ENCODE measurements around the gene ASIC4. TPM values are rescaled to one million over a fixed set of nuclear protein-coding genes. Genes with fewer than 3 reads are reported as not detected.

ASIC4 gene
- total RNA-seq, 4 donors from 2014 or later = not detected

GRCh38 chr2:219575566-219576504 lies 61.6 kb downstream of the ASIC4 start:
- no peaks in the 10 kb centered on the region for H3K36me3 ChIP-seq
- no peak for DNase-seq
- WGBS, 2 donors (ENCODE audit: low coverage in 1 of 2) = 85 to 86% methylated on average over 2 to 6 of the region's 6 CpGs
- no peaks in the 10 kb centered on the region for H3K9me3 ChIP-seq
- intact Hi-C loops (cut with DNase I; ENCODE audit: low total_unique reads) (no loop called here), in situ Hi-C loops (cut with MboI; ENCODE audit: low pct_ligation_motif_present in 1 of 4, low pct_unique_long_range_greater_than_20kb in 1 of 4, low sequenced_read_pairs in 3 of 4) (no loop called here)
- peaks cover 30% of the 10 kb centered on the region for H3K27me3 ChIP-seq
- peaks cover 0 to 6% (median 4%) of the 10 kb centered on the region in 4 donors for H3K4me1 ChIP-seq
- H3K4me3 ChIP-seq = no peak overlapping the region
- TF ChIP-seq CTCF (IDR thresholded peaks at IDR 0.05) = no peak
- TF ChIP-seq EP300 (IDR thresholded peaks at IDR 0.05; ENCODE audit: low read depth) = no peak
- TF ChIP-seq POLR2AphosphoS5 (IDR thresholded peaks at IDR 0.05) = no peak
- TF ChIP-seq POLR2A (IDR thresholded peaks at IDR 0.05) = no peak
- H3K27ac ChIP-seq = no peak overlapping the region

GRCh38 chr2:219576505-219577388 lies 62.5 kb downstream of the ASIC4 start:
- no peak for DNase-seq
- no peak for TF ChIP-seq POLR2AphosphoS5 (IDR thresholded peaks at IDR 0.05)
- no peak for TF ChIP-seq EP300 (IDR thresholded peaks at IDR 0.05; ENCODE audit: low read depth)
- TF ChIP-seq POLR2A (IDR thresholded peaks at IDR 0.05) = no peak
- TF ChIP-seq CTCF (IDR thresholded peaks at IDR 0.05) = no peak
- no peaks in the 10 kb centered on the region for H3K9me3 ChIP-seq
- peaks cover 22% of the 10 kb centered on the region for H3K27me3 ChIP-seq
- no peak overlapping the region for H3K27ac ChIP-seq
- H3K4me3 ChIP-seq = no peak overlapping the region
- H3K4me1 ChIP-seq = peaks cover 0 to under 1% (median 0%) of the 10 kb centered on the region in 4 donors
- H3K36me3 ChIP-seq = no peaks in the 10 kb centered on the region
- in situ Hi-C loops (cut with MboI; ENCODE audit: low pct_ligation_motif_present in 1 of 4, low pct_unique_long_range_greater_than_20kb in 1 of 4, low sequenced_read_pairs in 3 of 4) = no loop called here
- intact Hi-C loops (cut with DNase I; ENCODE audit: low total_unique reads) = no loop called here
- 35 to 41% methylated on average over 4 to 15 of the region's 15 CpGs for WGBS, 2 donors (ENCODE audit: low coverage in 1 of 2)

GRCh38 chr2:219578811-219579613 lies 64.7 kb downstream of the ASIC4 start:
- 81 to 85% methylated on average over 8 of the region's 8 CpGs for WGBS, 2 donors (ENCODE audit: low coverage in 1 of 2)

More at GRCh38 chr2:219578811-219579613, 64.7 kb downstream of the ASIC4 start:
- no peaks in the 10 kb centered on the region for H3K36me3 ChIP-seq
- no peak for TF ChIP-seq EP300 (IDR thresholded peaks at IDR 0.05; ENCODE audit: low read depth)
- no peak for TF ChIP-seq POLR2AphosphoS5 (IDR thresholded peaks at IDR 0.05)
- TF ChIP-seq POLR2A (IDR thresholded peaks at IDR 0.05) = no peak
- no peak for TF ChIP-seq CTCF (IDR thresholded peaks at IDR 0.05)
- in situ Hi-C loops (cut with MboI; ENCODE audit: low pct_ligation_motif_present in 1 of 4, low pct_unique_long_range_greater_than_20kb in 1 of 4, low sequenced_read_pairs in 3 of 4) = no loop called here
- H3K4me1 ChIP-seq = no peaks in the 10 kb centered on the region
- no peak for DNase-seq
- no peak overlapping the region for H3K27ac ChIP-seq
- no peaks in the 10 kb centered on the region for H3K9me3 ChIP-seq
- H3K4me3 ChIP-seq = no peak overlapping the region
- intact Hi-C loops (cut with DNase I; ENCODE audit: low total_unique reads) = no loop called here
- peaks cover 10% of the 10 kb centered on the region for H3K27me3 ChIP-seq

Data from transverse colon (tissue), 4 donors.